ENCODE measurements around the gene SRR. TPM values are rescaled to one million over a fixed set of nuclear protein-coding genes. Genes with fewer than 3 reads are reported as not detected.
A peak's percentile ranks its signal among the peaks of the same experiment; 100 is the strongest.

The SRR gene
- total RNA-seq, 1 donor from 2014 or later, result 27.8 TPM

GRCh38 chr17:2292100-2292499, 11.7 kb upstream of the SRR start:
- no peak for DNase-seq (ENCODE audit: low spot score)
- Mint-ChIP-seq H3K36me3 (ENCODE audit: low read depth, unreplicated experiment) (peaks cover 41% of the 10 kb centered on the region), H3K27me3 (ENCODE audit: unreplicated experiment) (no peaks in the 10 kb centered on the region), H3K27ac (ENCODE audit: unreplicated experiment) (no peak overlapping the region), H3K4me1 (ENCODE audit: unreplicated experiment) (no peaks in the 10 kb centered on the region), H3K9me3 (ENCODE audit: unreplicated experiment) (no peaks in the 10 kb centered on the region), H3K4me3 (ENCODE audit: unreplicated experiment) (no peak overlapping the region)
- TF ChIP-seq CTCF (IDR thresholded peaks at IDR 0.05; ENCODE audit: unreplicated experiment), result no peak

GRCh38 chr17:2295575-2295974, 8.2 kb upstream of the SRR start:
- Mint-ChIP-seq H3K4me3 (ENCODE audit: unreplicated experiment) (peak overlapping the region; percentile 0), H3K36me3 (ENCODE audit: low read depth, unreplicated experiment) (peaks cover 48% of the 10 kb centered on the region), H3K4me1 (ENCODE audit: unreplicated experiment) (peaks cover 11% of the 10 kb centered on the region), H3K27me3 (ENCODE audit: unreplicated experiment) (no peaks in the 10 kb centered on the region), H3K9me3 (ENCODE audit: unreplicated experiment) (no peaks in the 10 kb centered on the region), H3K27ac (ENCODE audit: unreplicated experiment) (no peak overlapping the region)
- TF ChIP-seq CTCF (IDR thresholded peaks at IDR 0.05; ENCODE audit: unreplicated experiment), result no peak
- no peak for DNase-seq (ENCODE audit: low spot score)

- Mint-ChIP-seq H3K27me3 (ENCODE audit: unreplicated experiment) (no peaks in the 10 kb centered on the region), H3K36me3 (ENCODE audit: low read depth, unreplicated experiment) (peaks cover 41% of the 10 kb centered on the region), H3K9me3 (ENCODE audit: unreplicated experiment) (no peaks in the 10 kb centered on the region), H3K4me1 (ENCODE audit: unreplicated experiment) (peaks cover 11% of the 10 kb centered on the region), H3K27ac (ENCODE audit: unreplicated experiment) (no peak overlapping the region), H3K4me3 (ENCODE audit: unreplicated experiment) (no peak overlapping the region)
- no peak for TF ChIP-seq CTCF (IDR thresholded peaks at IDR 0.05; ENCODE audit: unreplicated experiment)
- no peak for DNase-seq (ENCODE audit: low spot score)
These were observed 6.7 kb upstream of the SRR start for GRCh38 chr17:2297023-2297422.

- no peak for DNase-seq (ENCODE audit: low spot score)
- no peak for TF ChIP-seq CTCF (IDR thresholded peaks at IDR 0.05; ENCODE audit: unreplicated experiment)
- Mint-ChIP-seq H3K36me3 (ENCODE audit: low read depth, unreplicated experiment) (peaks cover 34% of the 10 kb centered on the region), H3K4me1 (ENCODE audit: unreplicated experiment) (peaks cover 19% of the 10 kb centered on the region), H3K27ac (ENCODE audit: unreplicated experiment) (no peak overlapping the region), H3K27me3 (ENCODE audit: unreplicated experiment) (peaks cover 7% of the 10 kb centered on the region), H3K4me3 (ENCODE audit: unreplicated experiment) (no peak overlapping the region), H3K9me3 (ENCODE audit: unreplicated experiment) (no peaks in the 10 kb centered on the region)
These were observed 4.6 kb upstream of the SRR start for GRCh38 chr17:2299136-2299535.

GRCh38 chr17:2299756-2300155, 4.0 kb upstream of the SRR start:
- H3K4me1 Mint-ChIP-seq (ENCODE audit: unreplicated experiment), result peaks cover 19% of the 10 kb centered on the region
- peak overlapping the region; percentile 33 for H3K4me3 Mint-ChIP-seq (ENCODE audit: unreplicated experiment)
- no peak for DNase-seq (ENCODE audit: low spot score)
- peaks cover 29% of the 10 kb centered on the region for H3K36me3 Mint-ChIP-seq (ENCODE audit: low read depth, unreplicated experiment)
- peaks cover 7% of the 10 kb centered on the region for H3K27me3 Mint-ChIP-seq (ENCODE audit: unreplicated experiment)
- H3K27ac Mint-ChIP-seq (ENCODE audit: unreplicated experiment), result peak overlapping the region; percentile 73
- H3K9me3 Mint-ChIP-seq (ENCODE audit: unreplicated experiment), result no peaks in the 10 kb centered on the region
- TF ChIP-seq CTCF (IDR thresholded peaks at IDR 0.05; ENCODE audit: unreplicated experiment), result no peak

All from endothelial cell (in vitro differentiated cells).